Smooth muscle cell (in vitro differentiated cells): ENCODE measurements around the gene RTN4RL1. TPM values are rescaled to one million over a fixed set of nuclear protein-coding genes. Genes with fewer than 3 reads are reported as not detected.
A peak's percentile ranks its signal among the peaks of the same experiment; 100 is the strongest.

ENCODE experiments used
- DNase-seq: peaks from one replicate; lab custom pipeline; 2025; ENCODE audit not compliant: unreplicated experiment; lab: John Stamatoyannopoulos, UW
- H2AFZ ChIP-seq: fragments of 200-600 bp; sonication (generic); 2 replicates; pipeline ENCODE4 v1.6.0; 2016; ENCODE audit warnings: antibody characterized with exemption, low read depth, mild to moderate bottlenecking
- H3F3A ChIP-seq: fragments of 200-600 bp; sonication (generic); 2 replicates; pipeline ENCODE4 v1.6.0; 2017; ENCODE audit warnings: antibody characterized with exemption, low read depth
- H3K27ac ChIP-seq: fragments of 200-600 bp; sonication (generic); 2 replicates; pipeline ENCODE4 v1.5.1; 2016; ENCODE audit warnings: low read depth, mild to moderate bottlenecking
- H3K27me3 ChIP-seq: fragments of 200-600 bp; sonication (generic); 2 replicates; pipeline ENCODE4 v1.6.1; 2016; ENCODE audit warnings: low read depth, mild to moderate bottlenecking
- H3K36me3 ChIP-seq: fragments of 200-600 bp; sonication (generic); 2 replicates; pipeline ENCODE4 v1.5.1; 2016; ENCODE audit warnings: low read depth
- H3K4me1 ChIP-seq: fragments of 200-600 bp; sonication (generic); 2 replicates; pipeline ENCODE4 v1.5.1; 2016; ENCODE audit warnings: low read depth
- H3K4me2 ChIP-seq: fragments of 200-600 bp; sonication (generic); 2 replicates; pipeline ENCODE4 v1.6.0; 2016; ENCODE audit warnings: mild to moderate bottlenecking
- H3K4me3 ChIP-seq: fragments of 200-600 bp; sonication (generic); 2 replicates; pipeline ENCODE4 v1.5.1; 2016; ENCODE audit warnings: mild to moderate bottlenecking
- H3K79me2 ChIP-seq: fragments of 200-600 bp; sonication (generic); 2 replicates; pipeline ENCODE4 v1.6.0; 2016; ENCODE audit warnings: low read depth, mild to moderate bottlenecking
- H3K9ac ChIP-seq: fragments of 200-600 bp; sonication (generic); 2 replicates; pipeline ENCODE4 v1.6.0; 2016; ENCODE audit warnings: low read depth
- H3K9me3 ChIP-seq: fragments of 200-600 bp; sonication (generic); replicated peaks from 2 replicates; pipeline ENCODE4 v1.5.1; 2016; ENCODE audit warnings: low read depth
- H4K20me1 ChIP-seq: fragments of 200-600 bp; sonication (generic); 2 replicates; pipeline ENCODE4 v1.6.0; 2016; ENCODE audit warnings: low read depth
- CTCF ChIP-seq: fragments of 200-600 bp; sonication (generic); IDR thresholded peaks from 2 replicates; pipeline ENCODE4 v1.5.1; 2017; ENCODE audit warnings: borderline replicate concordance, mild to moderate bottlenecking, antibody characterized with exemption; ENCODE audit not compliant: insufficient read depth, poor library complexity, severe bottlenecking
- WGBS: methylation state at CpG from one replicate; pipeline ENCODE4 v1.1.7; 2016; ENCODE audit warnings: low lambda C conversion rate; 5-methylcytosine and 5-hydroxymethylcytosine counted together
- polyA plus RNA-seq: library from polyadenylated mRNA; unstranded; fragments of >200 nt; fragmentation: Nextera tagmentation; extraction: Ambion mirVana; gene quantifications from 2 replicates; pipeline ENCODE4 v1.2.1, GENCODE V29; 2016
- total RNA-seq: library from RNA; depleted of rRNA; stranded (reverse); fragments of >200 nt; gene quantifications from 2 replicates; pipeline ENCODE4 v1.2.3, GENCODE V29; 2014

RTN4RL1 gene
- total and polyA plus RNA-seq, 2 experiments from 2014 or later: not detected

- H3K27ac ChIP-seq: peak overlapping the region; percentile 94
Observed at GRCh38 chr17:2067608-2068024, 42.5 kb upstream of the RTN4RL1 start.

DNA sequence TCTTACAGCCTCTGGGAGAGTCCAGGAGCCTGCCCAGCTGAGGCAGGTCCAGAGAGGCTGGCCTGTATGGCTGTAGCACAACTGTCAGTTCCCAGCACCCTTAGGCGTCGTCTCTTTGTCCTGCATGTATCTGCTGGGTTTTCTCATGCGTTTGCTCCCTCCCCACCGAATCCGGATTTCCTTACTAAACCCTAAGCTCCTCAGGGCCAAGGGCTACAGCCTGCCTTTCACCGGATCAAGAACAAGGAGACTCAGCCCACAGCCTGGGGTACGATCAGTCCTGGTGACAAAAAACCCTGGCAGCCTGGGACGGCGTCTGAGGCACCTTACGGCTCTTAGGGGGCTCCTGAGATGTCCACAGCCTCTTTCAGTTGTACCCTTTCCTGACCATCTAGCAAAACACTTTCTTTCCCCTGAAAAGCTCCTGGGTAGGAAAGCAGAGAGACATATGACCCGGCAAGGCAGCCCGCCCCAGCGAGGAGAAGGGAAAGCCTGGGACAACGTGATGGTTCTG, 42.0 kb upstream of the RTN4RL1 start:
- no peak overlapping the region for H2AFZ ChIP-seq
- no peak for DNase-seq
- peaks cover 23% of the 10 kb centered on the region for H3F3A ChIP-seq
- H3K9me3 ChIP-seq: no peaks in the 10 kb centered on the region
- H3K27me3 ChIP-seq: no peaks in the 10 kb centered on the region
- peak overlapping the region; percentile 73 for H3K9ac ChIP-seq
- H3K79me2 ChIP-seq: no peaks in the 10 kb centered on the region
- no peak overlapping the region for H3K4me3 ChIP-seq
- WGBS: 81% methylated on average over 13 of the region's 14 CpGs
- H3K4me2 ChIP-seq: peak overlapping the region; percentile 48
- TF ChIP-seq CTCF: no peak
- H3K4me1 ChIP-seq: peaks cover 20% of the 10 kb centered on the region
- no peaks in the 10 kb centered on the region for H3K36me3 ChIP-seq
- peak overlapping the region; percentile 94 for H3K27ac ChIP-seq
- no peaks in the 10 kb centered on the region for H4K20me1 ChIP-seq

More at GRCh38 chr17:2067608-2068024, 42.5 kb upstream of the RTN4RL1 start:
- H3K4me2 ChIP-seq: peak overlapping the region; percentile 48
- H3K4me1 ChIP-seq: peaks cover 18% of the 10 kb centered on the region
- no peak for TF ChIP-seq CTCF
- H3K27me3 ChIP-seq: no peaks in the 10 kb centered on the region
- H2AFZ ChIP-seq: no peak overlapping the region
- H3K4me3 ChIP-seq: no peak overlapping the region
- H3F3A ChIP-seq: peaks cover 20% of the 10 kb centered on the region
- WGBS: 66% methylated on average over 5 of the region's 5 CpGs
- no peaks in the 10 kb centered on the region for H3K36me3 ChIP-seq
- H3K9ac ChIP-seq: peak overlapping the region; percentile 73
- no peaks in the 10 kb centered on the region for H3K9me3 ChIP-seq
- no peaks in the 10 kb centered on the region for H4K20me1 ChIP-seq
- H3K79me2 ChIP-seq: no peaks in the 10 kb centered on the region
- no peak for DNase-seq

- H3K4me2 ChIP-seq: no peak overlapping the region
- 95% methylated on average over 10 of the region's 10 CpGs for WGBS
- peaks cover 27% of the 10 kb centered on the region for H3F3A ChIP-seq
- H3K79me2 ChIP-seq: no peaks in the 10 kb centered on the region
- DNase-seq: no peak
- no peak overlapping the region for H2AFZ ChIP-seq
- H3K9ac ChIP-seq: peak overlapping the region; percentile 65
- H3K4me3 ChIP-seq: no peak overlapping the region
- no peaks in the 10 kb centered on the region for H3K27me3 ChIP-seq
- H3K36me3 ChIP-seq: no peaks in the 10 kb centered on the region
- H3K9me3 ChIP-seq: no peaks in the 10 kb centered on the region
- H3K27ac ChIP-seq: peak overlapping the region; percentile 94
- no peak for TF ChIP-seq CTCF
- peaks cover 20% of the 10 kb centered on the region for H3K4me1 ChIP-seq
- H4K20me1 ChIP-seq: no peaks in the 10 kb centered on the region
Observed at GRCh38 chr17:2065949-2066400, 40.8 kb upstream of the RTN4RL1 start.
